ENCODE data around the gene PDE1C.
"Not testable (repeated sequence)": the region's sequence is repeated elsewhere in the genome, so short reads cannot be mapped to it uniquely, and the experiment has no call there.

Gene PDE1C

DNA sequence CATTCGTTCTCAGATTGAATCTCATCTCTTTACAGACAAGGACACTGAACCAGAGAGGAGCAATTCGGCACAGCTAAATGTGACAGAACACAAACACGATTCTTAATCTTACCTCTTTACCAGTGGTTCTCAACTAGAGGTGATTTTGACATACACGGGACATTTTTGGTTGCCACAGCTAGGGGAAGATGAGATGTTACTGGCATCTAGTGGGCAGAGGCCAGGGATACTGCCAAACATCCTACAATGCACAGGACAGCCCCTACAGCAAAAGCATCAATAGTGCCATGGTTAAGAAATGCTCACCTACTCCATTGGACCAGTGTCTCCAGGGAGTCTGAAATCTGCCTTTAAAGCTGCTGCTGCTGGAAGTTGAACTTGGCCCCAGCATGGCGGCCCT, 27.3 kb downstream of the PDE1C start:
- no peak for FAIRE-seq

DNA sequence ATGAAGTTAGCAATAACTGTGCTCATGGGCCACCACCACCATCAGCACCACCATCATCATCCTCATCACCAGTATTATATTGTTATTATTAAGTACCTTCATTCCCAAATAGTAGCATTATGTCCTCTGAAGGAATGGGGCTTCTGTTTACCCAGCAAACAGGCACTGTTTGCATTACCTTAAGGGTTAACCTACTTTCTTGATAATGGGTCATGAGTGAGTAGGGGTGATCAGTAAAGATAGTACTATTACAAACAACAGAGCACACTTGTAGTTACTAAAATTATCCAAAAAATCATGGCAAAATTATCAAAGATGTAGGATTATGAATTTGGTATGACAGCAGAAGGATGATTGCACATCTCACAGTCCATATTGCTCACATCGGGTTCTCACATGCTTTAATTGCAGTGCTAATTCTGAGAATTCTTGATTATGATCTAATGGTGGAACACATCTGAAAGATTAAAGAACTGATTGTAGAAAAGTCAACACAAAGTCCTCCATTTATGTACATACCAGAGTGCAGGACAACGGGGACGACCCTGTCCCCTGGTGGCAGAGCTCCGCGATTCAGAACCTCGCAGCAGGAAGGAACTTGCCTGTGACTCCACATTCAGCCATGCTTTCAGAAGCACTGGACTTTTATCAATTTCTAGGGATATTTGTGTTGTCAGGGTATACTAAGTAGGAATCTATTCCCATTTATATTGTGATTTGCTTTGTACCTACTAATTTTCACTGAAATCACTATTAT, 31.0 kb downstream of the PDE1C start:
- no peak for FAIRE-seq

DNA sequence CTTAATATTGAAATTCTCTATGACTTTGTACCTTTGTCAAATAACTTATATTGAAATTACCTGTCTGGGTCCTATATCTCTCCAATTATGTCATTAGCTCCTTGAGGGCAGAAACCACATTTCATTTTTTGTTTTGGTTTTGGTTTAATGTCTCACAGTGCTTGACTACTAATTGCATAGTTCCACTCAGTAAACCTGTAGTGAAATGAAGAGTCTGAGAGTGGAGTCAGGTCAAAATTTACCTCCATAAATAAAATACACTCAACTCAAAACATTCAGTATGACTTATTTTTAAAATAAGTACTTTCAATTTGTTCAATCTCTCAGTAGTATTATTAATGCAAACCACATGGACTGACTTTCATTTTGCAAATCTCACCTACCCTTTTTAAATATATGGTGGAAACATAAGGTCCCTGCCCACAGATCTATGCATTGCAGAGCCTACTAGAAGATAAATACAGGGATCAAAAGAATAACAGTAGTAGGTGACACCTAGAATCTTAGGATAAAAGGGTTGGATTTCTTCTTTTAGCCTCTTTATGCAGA, 32.5 kb downstream of the PDE1C start:
- FAIRE-seq, result no peak

DNA sequence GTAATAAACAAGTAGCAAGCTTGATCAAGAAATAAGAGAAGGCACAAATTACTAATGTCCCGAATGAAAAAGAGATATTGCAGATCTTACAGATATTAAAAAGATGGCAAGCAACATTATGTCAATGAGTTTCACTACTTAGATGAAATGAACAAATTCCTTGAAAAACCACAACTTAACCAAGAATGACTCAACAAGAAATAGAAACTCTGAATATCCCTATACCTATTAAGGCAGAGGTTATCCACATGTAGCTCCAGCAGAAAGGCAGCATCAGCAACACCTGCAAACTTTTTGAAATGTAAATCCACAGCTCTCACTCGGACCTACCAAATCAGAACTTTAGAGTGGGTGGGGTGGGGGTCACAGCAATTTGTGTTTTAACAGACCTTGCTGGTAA, 33.6 kb downstream of the PDE1C start:
- FAIRE-seq, result no peak

DNA sequence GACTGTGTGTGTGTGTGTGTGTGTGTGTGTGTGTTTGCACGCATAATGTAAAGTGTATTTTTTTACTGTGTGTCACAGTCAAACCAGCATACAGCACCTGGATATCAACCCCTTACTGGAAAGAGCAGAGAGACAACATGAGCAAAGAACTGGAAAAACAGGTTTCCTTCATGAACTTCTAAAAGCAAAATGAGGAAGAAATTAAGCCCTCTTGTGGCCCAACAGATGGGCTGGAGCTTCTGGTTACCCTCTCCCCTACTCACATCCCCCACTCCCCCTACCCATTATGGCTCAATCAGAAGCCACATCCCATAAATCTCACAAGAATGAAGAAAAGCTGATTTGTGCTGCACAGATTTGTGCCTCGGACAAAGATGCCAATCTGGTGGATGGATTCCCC, 36.2 kb downstream of the PDE1C start:
- no peak for FAIRE-seq

DNA sequence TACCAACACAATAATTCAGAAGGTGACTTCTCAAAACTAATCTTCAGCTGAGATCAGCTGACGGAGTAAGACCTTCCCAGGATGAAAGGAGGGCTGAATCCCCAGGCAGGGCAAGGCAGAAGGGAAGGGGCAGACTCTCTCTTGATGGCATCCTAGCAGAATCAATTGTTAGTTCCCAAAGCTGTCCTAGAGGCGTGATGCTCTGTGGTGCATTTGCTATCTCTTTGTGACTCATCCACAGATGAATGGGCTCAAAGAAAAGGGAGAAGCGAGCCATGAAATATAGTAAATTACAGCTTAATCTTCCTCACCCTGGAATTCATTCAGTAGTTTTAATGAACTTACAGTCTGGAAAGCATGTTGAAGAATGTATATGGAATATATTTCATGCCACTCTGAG, 37.2 kb downstream of the PDE1C start:
- no peak for FAIRE-seq

DNA sequence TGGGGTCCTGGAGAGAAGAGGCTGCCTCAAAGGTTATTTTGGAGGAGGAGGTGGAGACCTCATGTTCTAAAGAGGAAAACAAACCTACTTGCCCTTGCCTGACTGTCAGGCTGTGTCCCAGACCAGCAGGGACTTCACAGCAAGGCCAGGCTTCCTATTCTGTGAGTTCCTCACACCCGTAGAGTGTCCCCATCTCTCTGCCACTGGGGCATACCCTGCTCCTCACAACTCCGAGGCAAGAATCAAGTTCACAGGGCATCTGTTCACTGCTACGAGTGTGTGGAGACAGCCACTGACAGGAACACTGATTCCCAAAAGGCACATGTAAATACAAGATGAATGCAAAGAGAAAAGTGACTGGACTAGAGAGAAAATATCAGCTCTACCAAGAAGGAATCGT, 38.0 kb downstream of the PDE1C start:
- FAIRE-seq, result no peak

DNA sequence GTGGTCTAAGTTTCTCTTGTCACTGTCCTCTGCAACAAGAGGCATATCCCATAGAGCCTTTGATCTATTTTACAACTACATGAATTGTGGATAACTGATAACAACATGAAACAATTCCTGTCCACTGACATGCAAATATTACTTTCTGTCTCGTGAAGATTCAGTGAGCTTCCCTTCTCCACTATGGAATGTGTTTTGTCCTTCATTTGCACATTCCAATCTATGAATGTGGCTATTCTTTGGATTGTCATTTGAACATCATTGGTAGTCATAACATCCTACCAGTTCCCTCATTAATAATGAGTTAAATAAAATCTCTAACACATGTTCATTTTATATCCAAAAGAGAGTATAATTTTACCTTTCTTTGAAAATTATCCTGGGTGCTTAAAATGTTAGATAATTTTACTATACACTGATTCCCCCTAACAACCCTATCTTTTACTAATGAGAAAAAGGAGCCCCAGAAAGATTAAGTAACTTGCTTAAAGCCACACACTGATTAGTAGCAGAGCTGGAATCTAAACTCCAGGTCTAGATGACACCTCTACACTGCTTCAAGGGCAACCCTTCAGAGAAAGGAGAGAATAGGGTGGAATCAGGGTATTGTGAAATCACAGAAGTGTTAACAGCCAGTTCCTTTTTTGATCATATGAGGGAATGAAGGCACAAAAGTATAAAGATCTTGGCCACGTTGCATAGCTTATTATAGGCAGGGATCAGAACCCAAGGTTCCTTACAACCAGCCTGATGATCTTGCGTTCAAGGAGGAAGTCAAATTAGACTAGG, 39.1 kb downstream of the PDE1C start:
- no peak for FAIRE-seq

DNA sequence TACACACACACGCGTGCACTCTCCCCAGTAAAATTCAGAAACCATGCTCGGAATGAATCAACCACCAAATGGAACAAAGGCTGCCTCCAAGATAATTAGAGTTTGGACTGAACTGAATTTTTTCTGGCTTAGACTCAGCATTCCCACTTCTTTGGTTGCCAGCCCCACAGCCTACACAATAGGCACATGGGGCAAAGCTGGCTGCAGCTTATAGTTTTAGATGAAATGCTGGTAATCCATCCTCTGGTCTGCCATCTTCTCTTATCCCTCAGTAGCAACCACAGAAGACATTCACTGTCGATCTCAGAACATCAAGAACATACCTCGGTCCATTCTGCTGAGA, 44.2 kb downstream of the PDE1C start:
- FAIRE-seq, result no peak

DNA sequence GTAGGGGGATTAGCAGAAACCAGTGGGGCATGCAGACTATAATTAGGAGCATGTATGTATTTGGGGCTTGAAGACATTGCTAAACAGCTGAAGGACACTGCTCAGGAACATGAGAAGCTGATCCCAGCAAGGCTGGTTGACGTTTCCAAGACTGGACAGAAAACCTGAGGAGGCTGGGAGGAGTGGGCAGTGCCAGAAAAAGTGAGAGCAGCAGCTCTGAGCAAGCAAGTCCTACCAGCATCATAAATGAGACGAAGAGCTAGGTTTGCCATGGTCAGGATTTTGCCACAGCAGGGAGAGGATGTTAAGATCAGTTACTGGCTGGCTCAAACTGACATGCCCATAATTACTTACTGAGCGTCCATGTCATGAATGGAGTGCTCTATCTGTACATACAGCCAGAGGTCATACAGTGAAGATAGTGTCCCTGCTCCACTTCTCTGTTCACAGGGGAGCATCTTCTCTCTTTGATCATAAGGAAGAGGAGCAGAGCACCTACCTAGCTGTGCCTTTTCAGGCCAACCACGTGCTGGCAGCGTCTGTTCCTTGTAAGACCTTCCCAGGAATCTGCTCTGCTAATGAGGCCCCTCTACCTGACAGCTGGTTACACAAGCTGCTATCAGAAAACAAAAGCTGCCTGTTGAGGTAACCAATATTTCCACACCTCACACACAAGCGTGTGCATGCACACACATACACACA, 44.7 kb downstream of the PDE1C start:
- no peak for FAIRE-seq

DNA sequence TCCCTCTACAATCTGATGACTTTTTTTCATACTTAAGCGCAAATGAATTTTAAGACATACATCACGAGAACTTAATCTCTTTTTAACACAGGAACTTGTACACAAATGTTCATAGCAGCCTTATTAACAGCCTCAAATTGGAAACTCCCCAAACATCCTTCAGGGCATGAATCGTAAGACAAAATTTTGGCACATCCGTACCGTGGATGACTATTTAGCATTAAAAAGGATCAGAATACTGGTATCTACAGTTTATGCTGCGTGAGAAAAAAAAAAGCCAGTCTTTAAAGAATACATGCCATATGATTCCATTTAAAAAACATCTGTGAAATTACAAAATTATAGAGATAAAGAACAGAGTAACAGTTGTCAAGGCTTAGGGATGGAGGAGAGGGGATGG, 46.8 kb downstream of the PDE1C start:
- no peak for FAIRE-seq

DNA sequence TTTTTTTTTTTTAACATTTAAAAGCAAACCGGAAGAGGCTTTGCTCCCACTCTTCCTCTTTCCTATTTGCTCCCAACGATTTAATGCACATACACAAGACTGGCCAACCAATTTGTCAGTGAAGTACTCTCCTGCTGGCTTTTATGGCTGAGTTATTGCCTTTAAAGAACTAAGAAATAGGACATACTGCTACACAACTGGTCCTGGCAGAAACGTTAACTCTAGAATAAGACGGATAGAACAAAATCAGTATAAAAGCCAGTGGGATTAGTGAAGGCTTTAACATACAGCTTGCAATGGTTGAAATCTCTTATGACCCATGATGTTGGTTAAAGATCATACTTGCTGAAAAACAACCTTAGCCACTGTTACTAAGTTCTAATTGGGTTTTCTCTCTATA, 47.2 kb downstream of the PDE1C start:
- no peak for FAIRE-seq

DNA sequence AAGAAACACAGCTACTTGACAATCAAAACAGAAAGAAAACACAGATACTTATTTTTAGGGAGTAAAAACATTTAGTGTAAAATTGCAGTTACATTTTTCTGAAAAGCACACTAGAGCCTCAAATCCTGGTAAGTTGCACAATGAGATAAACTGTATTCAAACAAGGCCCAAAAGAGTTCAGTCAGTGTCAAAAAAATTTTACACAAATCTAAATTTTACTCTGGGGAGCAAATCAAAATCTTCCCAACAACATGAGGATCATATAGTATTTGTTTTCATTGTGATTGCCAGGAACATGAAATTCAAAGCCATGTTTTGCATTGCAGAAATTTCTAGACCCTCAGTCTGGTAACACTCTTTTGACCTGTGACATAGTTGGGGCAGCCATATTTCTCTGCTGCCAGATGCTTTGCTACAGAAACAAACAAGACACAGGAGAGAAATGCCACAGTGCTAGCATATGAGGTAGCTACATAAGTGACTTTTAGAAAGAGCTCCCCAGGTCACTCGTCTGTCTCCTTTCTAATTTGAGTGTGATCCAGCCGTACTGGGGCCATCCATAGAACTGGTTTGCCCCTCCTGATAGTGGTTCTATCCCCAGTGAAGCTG, 49.6 kb downstream of the PDE1C start:
- no peak for FAIRE-seq

DNA sequence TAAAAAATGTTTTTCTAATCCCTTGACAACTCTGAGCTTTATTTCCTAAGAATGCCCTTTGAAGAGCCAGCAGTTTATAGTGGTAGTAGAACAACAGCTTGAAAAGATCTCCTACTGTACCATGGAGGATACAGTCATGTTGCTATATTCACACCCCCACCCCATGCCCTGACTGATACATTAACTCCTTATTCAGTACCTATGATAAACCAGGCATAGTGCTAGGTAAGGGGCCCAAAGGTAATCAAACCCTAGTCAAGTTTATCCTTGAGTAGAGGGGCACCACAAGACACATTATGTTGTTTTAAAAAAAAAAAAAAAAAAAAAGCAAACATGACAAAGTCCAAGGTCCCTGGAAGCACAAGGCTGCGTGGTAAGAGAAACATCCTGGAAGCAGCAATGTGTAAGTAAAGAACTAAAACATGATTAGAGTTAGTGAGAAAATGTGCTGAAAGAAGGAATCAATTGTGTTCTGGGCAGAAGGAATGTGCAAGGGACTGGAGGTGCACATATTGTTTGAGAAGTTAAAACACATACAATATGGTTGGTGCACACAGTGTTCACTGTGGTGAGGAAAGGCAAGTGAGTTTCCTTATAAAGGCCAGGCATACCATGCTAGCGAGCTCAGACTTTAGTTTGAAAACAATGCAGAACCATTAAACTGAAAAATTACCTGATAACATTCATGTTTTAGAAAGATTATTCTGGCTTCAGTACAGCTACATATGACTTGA, 51.2 kb downstream of the PDE1C start:
- no peak for FAIRE-seq

DNA sequence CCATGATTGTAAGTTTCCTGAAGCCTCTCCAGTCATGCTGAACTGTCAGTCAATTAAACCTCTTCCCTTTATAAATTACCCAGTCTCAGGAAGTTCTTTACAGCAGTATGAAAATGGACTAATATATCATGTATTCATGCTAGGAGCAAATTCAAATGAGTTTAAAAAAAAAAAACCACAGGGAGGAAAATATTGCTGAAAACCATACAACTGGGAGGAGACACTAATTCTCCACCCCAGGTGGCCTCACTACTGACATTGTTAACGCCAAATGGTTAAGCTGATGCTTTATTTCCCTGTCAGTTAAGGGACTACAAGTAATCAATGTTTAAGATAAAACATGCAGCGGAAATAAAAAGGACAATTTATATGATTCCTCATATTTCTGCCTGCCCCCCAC, 55.1 kb downstream of the PDE1C start:
- FAIRE-seq, result no peak

DNA sequence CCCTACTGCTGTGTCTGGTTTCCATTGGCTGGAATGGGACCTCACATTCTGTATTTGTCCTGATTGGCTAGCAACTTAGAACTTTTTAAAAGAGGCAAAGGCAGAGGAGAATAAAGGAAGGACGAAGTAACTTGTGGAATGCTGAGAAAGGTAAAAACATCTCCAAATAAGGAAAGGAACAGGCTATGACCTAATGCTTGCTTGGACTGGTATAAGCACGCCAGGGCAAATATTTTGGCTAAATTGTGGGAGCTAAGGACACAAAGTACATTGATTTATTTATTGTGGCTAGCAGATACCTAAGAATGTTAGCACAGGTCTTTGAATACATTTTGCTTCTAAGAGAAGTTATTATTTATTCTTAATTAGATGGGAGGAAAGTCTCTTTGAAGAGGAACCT, 56.7 kb downstream of the PDE1C start:
- not testable (repeated sequence) for FAIRE-seq

DNA sequence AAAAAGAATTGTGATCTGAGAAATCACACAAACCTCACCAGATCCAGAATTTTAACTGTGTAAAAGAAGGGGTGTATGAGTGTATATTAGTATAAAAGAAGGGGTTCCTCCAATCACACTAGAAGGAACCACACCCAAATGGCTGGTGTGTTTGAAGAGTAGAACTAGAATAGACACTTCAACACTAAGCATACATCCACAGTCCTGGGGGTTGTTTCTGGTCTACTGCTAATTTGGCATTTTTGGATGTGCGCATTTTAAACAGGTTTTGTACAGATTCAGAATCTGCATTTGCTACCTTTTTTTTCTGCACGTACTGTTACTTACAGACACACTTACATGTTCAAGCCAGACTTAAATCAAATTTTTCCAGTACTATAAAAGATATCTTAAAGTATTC, 64.6 kb downstream of the PDE1C start:
- no peak for FAIRE-seq

DNA sequence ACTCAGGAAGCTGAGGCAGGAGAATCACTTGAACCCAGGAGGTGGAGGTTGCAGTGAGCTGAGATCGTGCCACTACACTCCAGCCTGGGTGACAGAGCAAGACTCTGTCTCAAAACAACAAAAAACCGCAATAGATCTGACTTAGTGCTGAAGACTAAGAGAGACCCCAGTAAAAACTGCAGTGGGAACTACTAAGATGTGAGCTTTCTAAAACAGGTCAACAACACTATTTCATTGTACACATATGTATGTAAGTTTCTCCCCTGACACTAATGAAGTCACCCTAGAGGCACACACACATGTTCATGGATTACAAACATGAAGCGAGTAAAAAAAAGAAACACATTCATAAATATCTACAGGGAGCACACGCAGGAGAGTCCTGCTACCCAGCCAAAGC, 68.3 kb downstream of the PDE1C start:
- FAIRE-seq, result no peak

DNA sequence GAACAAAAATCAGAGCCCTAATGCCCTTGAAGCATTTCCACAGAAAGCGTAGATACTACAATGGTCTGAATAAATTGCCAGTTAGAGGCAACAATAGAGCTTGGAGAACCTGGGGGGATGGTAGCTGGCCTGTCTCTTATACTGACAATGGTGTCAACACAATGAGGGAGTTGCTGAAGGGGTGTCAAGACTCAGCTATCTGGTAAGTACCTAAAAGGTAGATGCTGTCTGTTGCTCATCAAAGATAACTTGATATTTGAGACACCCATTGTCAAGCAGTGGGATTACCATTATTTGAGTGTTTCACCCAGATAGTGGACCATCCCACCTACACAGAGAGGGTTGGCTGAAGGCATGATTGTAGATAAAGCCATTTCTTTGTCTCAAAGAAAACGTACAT, 72.8 kb downstream of the PDE1C start:
- FAIRE-seq, result no peak

DNA sequence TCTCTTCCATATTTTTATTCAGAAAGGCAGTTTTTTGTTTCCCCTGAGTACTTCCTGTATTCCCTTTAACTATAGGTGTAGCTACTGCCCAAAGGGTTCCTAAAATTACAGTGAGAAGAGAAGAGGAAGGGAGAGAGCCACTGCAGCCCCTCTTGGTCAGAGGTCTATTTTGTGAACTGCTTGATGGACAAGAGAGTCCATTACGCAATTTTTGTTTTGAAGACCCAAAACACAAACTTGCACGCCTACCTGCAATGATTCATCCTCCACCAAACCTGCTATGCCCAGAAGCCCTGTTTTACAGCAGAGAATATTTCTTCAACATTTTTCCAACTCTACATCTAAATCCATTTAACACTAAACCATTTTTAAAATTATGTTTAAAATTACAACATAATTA, 75.1 kb downstream of the PDE1C start:
- FAIRE-seq, result no peak

DNA sequence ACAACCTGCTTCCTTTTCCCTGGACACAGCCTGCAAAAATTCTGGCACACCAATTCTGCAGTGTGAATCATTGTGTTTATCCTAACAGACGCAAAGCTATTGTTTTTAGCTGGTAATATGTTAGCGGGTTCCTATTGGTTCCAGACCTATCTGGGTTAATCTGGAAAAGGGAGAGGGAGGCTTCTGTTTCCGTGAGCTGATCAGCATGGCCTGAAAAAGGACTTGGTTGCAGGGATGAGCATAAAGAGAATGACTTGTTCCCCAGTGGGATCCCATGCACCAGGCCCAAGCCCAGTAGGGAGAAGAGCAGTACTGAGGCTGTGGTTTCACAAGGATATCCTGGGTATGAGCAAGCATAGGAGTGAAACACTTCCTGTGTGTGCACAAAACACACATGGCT, 78.4 kb downstream of the PDE1C start:
- no peak for FAIRE-seq

DNA sequence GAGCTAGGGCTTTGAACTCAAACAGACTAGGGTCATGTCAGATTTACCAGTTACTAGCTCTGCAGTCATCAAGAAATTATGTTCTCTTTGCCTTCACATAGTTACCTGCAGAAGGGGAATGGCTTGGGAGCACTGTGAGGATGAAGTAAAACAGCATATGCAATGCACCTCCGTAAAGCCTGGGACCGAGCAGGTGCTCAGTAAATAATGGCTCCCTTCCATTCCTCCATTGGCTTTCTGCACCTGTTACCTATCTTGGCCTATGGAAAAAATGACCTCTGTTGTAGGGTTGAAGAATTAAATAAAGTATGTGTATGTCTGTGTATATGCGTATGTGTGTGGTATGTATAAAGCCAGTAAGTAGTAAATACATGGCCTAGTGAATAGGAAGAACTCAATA, 78.8 kb downstream of the PDE1C start:
- no peak for FAIRE-seq

Data from islet of Langerhans (tissue), 1 donor.